ENCODE measurements around the gene DOCK2.

The DOCK2 gene

DNA sequence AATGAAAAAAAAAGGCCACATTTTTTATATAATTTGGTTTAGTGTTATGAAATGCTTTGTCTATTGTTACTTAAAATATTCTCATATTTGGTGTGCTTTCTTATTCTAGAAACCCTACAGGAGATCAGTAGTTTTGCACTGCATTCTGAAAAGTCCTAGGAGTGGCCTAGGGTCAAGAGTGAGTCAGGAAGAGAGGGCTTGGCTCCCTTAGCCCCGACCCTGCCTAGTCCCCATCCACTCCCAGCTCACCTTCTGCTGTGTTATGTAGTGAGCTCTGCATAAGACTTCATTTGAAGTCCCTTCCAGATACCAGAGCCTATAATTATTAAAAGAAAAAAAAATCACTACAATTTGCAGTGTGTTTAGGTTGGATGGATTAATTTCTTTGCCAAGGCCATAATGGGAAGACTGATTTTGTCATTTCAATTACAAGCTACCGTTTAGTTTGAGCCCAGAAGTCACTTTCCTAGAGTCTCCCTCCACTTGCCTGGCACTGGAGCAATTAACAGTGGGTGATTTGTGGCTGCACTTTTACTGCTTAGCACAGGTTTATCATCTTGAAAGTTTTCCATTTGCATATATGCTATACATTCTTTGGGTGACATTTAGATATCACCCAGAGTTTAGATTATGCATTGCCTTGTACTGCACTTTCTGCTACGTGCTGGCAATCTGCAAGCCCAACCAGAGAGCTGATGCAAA is 199.9 kb downstream of the DOCK2 start:
- peaks cover 3% of the 10 kb centered on the region; the same call in 1 of the 2 replicates for H3K36me3 ChIP-seq (ENCODE audit: low read length)
- H3K4me3 ChIP-seq (ENCODE audit: insufficient read depth, low read length, poor library complexity, severe bottlenecking) = no peak overlapping the region
- TF ChIP-seq CTCF (IDR thresholded peaks at IDR 0.05; ENCODE audit: insufficient read depth, low read length, poor library complexity, severe bottlenecking) (no peak), EZH2phosphoT487 (conservative IDR thresholded peaks at IDR 0.05; ENCODE audit: low read length) (no peak)

DNA sequence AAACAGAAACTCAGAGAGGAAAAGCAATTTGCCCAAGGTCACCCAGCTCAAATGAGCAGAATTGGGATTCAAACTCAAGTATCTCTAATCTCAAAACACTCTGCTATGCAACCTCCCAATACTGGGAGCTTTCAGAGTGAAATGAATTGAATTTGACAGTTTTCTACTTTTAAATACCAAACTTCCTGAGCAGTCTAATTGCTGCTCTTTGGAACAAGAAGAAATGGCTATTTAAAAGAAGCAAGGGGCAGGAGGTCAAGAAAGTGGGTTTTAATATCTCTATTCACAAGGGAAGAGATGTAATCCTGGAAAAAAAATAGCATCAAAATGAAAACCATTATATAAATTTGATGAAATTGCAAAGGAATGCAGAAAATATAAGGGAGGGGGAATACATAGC is 200.6 kb downstream of the DOCK2 start:
- H2AFZ ChIP-seq (ENCODE audit: low read depth, low read length, severe bottlenecking) = no peak overlapping the region
- no peak overlapping the region for H3K4me3 ChIP-seq (ENCODE audit: insufficient read depth, low read length, poor library complexity, severe bottlenecking)
- no peaks in the 10 kb centered on the region for H3K79me2 ChIP-seq (ENCODE audit: insufficient read depth, low read length)
- H3K9ac ChIP-seq (ENCODE audit: low read length) = no peak overlapping the region
- H3K9me3 ChIP-seq (ENCODE audit: insufficient read depth, low read length) = no peaks in the 10 kb centered on the region
- no peaks in the 10 kb centered on the region for H3K27me3 ChIP-seq (ENCODE audit: low read length)
- no peak overlapping the region for H3K27ac ChIP-seq (ENCODE audit: low read depth, low read length)
- H4K20me1 ChIP-seq (ENCODE audit: low read depth, low read length) = no peaks in the 10 kb centered on the region
- H3F3A ChIP-seq (ENCODE audit: insufficient read depth) = no peaks in the 10 kb centered on the region
- TF ChIP-seq EZH2phosphoT487 (conservative IDR thresholded peaks at IDR 0.05; ENCODE audit: low read length) (no peak), CTCF (IDR thresholded peaks at IDR 0.05; ENCODE audit: insufficient read depth, low read length, poor library complexity, severe bottlenecking) (no peak)
- peaks cover 5% of the 10 kb centered on the region for H3K36me3 ChIP-seq (ENCODE audit: low read length)
- no peaks in the 10 kb centered on the region for H3K9me2 ChIP-seq (replicated peaks; ENCODE audit: insufficient read depth, low read length)
- H3K4me2 ChIP-seq (ENCODE audit: low read depth, low read length, poor library complexity, severe bottlenecking) = no peak overlapping the region

More for the DNA sequence above, 199.9 kb downstream of the DOCK2 start:
- no peak overlapping the region for H3K4me2 ChIP-seq (ENCODE audit: low read depth, low read length, poor library complexity, severe bottlenecking)
- no peaks in the 10 kb centered on the region for H3K27me3 ChIP-seq (ENCODE audit: low read length)
- H3K27ac ChIP-seq (ENCODE audit: low read depth, low read length) = no peak overlapping the region
- H3K9me2 ChIP-seq (replicated peaks; ENCODE audit: insufficient read depth, low read length) = no peaks in the 10 kb centered on the region
- no peaks in the 10 kb centered on the region for H3F3A ChIP-seq (ENCODE audit: insufficient read depth)
- H3K9ac ChIP-seq (ENCODE audit: low read length) = no peak overlapping the region
- H3K9me3 ChIP-seq (ENCODE audit: insufficient read depth, low read length) = no peaks in the 10 kb centered on the region
- H2AFZ ChIP-seq (ENCODE audit: low read depth, low read length, severe bottlenecking) = no peak overlapping the region
- no peaks in the 10 kb centered on the region for H3K79me2 ChIP-seq (ENCODE audit: insufficient read depth, low read length)
- H4K20me1 ChIP-seq (ENCODE audit: low read depth, low read length) = no peaks in the 10 kb centered on the region

DNA sequence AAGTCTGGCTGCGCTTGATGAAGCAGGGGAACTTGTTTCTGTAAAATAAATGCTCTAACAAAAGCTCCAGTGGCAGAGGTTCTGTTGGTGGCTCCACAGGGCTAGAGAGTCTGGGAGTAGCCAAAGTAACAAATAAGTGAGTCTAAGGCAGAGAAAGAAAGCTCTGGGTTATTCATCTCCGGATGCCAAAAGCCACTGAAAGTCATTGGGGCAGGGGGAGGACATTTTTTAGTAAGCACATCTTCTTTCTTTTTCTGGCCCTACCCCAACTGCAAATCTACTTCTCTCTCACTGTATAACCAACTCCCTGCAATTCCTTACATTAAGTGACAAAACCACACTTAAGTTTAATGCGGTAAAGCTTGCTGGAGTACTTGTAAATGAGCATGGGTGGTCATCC is 201.6 kb downstream of the DOCK2 start:
- no peak for TF ChIP-seq CTCF (IDR thresholded peaks at IDR 0.05; ENCODE audit: insufficient read depth, low read length, poor library complexity, severe bottlenecking)
- no peak for TF ChIP-seq EZH2phosphoT487 (conservative IDR thresholded peaks at IDR 0.05; ENCODE audit: low read length)
- Histone ChIP-seq H3F3A (ENCODE audit: insufficient read depth) (no peaks in the 10 kb centered on the region), H3K4me2 (ENCODE audit: low read depth, low read length, poor library complexity, severe bottlenecking) (no peak overlapping the region), H4K20me1 (ENCODE audit: low read depth, low read length) (no peaks in the 10 kb centered on the region), H3K27ac (ENCODE audit: low read depth, low read length) (no peak overlapping the region), H3K9me2 (replicated peaks; ENCODE audit: insufficient read depth, low read length) (no peaks in the 10 kb centered on the region), H3K9ac (ENCODE audit: low read length) (no peak overlapping the region), H3K9me3 (ENCODE audit: insufficient read depth, low read length) (no peaks in the 10 kb centered on the region), H3K4me3 (ENCODE audit: insufficient read depth, low read length, poor library complexity, severe bottlenecking) (no peak overlapping the region), H3K79me2 (ENCODE audit: insufficient read depth, low read length) (no peaks in the 10 kb centered on the region), H3K27me3 (ENCODE audit: low read length) (no peaks in the 10 kb centered on the region), H2AFZ (ENCODE audit: low read depth, low read length, severe bottlenecking) (no peak overlapping the region), H3K36me3 (ENCODE audit: low read length) (peaks cover 12% of the 10 kb centered on the region)
